Adrenal gland (tissue), 12 donors: Measurements from ENCODE around the gene RADIL. TPM values are rescaled to one million over a fixed set of nuclear protein-coding genes. Genes with fewer than 3 reads are reported as not detected.

Experiments used
- DNase-seq, 7 donors: peaks; one replicate each; pipeline ENCODE4 v3.0.0-alpha.2; 2019 to 2020
- H3K27ac ChIP-seq, 5 donors: fragments of 200-600 bp; sonication (generic) in 4 of 5; 1 replicate in 3 of 5; 2 replicates in 2 of 5; pipeline versions ENCODE4 v1.5.1 to v1.8.0; 2016 to 2020; ENCODE audit warnings: mild to moderate bottlenecking in 1 of 5
- H3K27me3 ChIP-seq: fragments of 200-600 bp; 2 replicates; pipeline ENCODE4 v1.8.0; 2021
- H3K36me3 ChIP-seq, 2 donors: fragments of 200-600 bp; replicated peaks in 1 of 2; 1 replicate in 1 of 2; 2 replicates in 1 of 2; pipeline versions ENCODE4 v1.5.1 to v1.8.0; 2018 to 2022
- H3K4me1 ChIP-seq, 2 donors: fragments of 200-600 bp; replicated peaks in 1 of 2; 1 replicate in 1 of 2; 2 replicates in 1 of 2; pipeline versions ENCODE4 v1.5.1 to v1.8.0; 2018 to 2021
- H3K4me3 ChIP-seq, 4 donors: fragments of 200-600 bp; sonication (generic) in 3 of 4; one replicate each; pipeline ENCODE4 v1.5.1; 2016 to 2018
- H3K9me3 ChIP-seq, 3 donors: fragments of 200-600 bp; sonication (generic) in 1 of 3; replicated peaks in 1 of 3; 1 replicate in 2 of 3; 2 replicates in 1 of 3; pipeline versions ENCODE4 v1.5.1 to v1.8.0; 2016 to 2021
- POLR2A ChIP-seq, 2 donors: fragments of 450-650 bp; IDR thresholded peaks; one replicate each; pipeline ENCODE4 v1.6.1; 2017; ENCODE audit warnings: antibody characterized with exemption in 2 of 2, mild to moderate bottlenecking in 2 of 2, moderate library complexity in 1 of 2
- WGBS, 4 donors: extraction: QIAGEN DNeasy Blood & Tissue Kit in 2 of 4; methylation state at CpG; one replicate each; pipeline versions ENCODE4 v1.1.5 to v1.1.7; 2013 to 2017; 5-methylcytosine and 5-hydroxymethylcytosine counted together
- intact Hi-C, 2 donors: fragments of 100-400 bp; cut with DNase I; formaldehyde crosslinking; loops; one replicate each; pipeline versions ENCODE4 v1.14.1 to v1.15.0; 2022 to 2023
- polyA plus RNA-seq, 3 donors: library from polyadenylated mRNA; stranded (reverse); fragments of 200-250 nt in 2 of 3; fragments of 350-450 nt in 1 of 3; fragmentation: Illumina TruSeq in 1 of 3; extraction: RNeasy Lipid Tissue Mini Kit (QIAGEN cat#74804) in 1 of 3; gene quantifications; one replicate each; pipeline ENCODE4 v1.2.3, GENCODE V29; 2013 to 2014
- total RNA-seq, 9 donors: library from RNA; depleted of rRNA in 4 of 9; stranded (reverse); fragments of >200 nt in 4 of 9; fragments of 120-200 nt in 1 of 9; fragmentation: NEBNext Ultra II Directional in 1 of 9; extraction: Animal tissue kit (Norgen Biotek cat#: 25700) in 1 of 9; gene quantifications; one replicate each; pipeline versions ENCODE4 v1.1.0 to v1.2.4, GENCODE V29; 2013 to 2023
- TF ChIP-seq, protein P1 (sequence below), 6 experiments: fragments of 450-650 bp in 4 of 6; fragments of 200-600 bp in 2 of 6; sonication (generic) in 1 of 6; IDR thresholded peaks; 1 replicate in 5 of 6; 2 replicates in 1 of 6; pipeline versions ENCODE4 v1.5.1 to v1.8.0; 2016 to 2021; ENCODE audit warnings: antibody characterized with exemption in 6 of 6, mild to moderate bottlenecking in 2 of 6, moderate library complexity in 1 of 6
- donor health status: healthy with polysubstance abuse.
- donor health status: Bipolar disorder and iron deficiency.
- donor health status: DM: yes; HTN: yes; CAD: no.
- donor health status: DM: no; HTN: no; CAD: no.
- donor health status: DM: no; HTN: no; CAD: no.
- donor health status: DM: yes; HTN: yes; CAD: no.

RADIL gene
- total and polyA plus RNA-seq, 12 donors = 0.16 to 7.8 (median 1.4) TPM

DNA sequence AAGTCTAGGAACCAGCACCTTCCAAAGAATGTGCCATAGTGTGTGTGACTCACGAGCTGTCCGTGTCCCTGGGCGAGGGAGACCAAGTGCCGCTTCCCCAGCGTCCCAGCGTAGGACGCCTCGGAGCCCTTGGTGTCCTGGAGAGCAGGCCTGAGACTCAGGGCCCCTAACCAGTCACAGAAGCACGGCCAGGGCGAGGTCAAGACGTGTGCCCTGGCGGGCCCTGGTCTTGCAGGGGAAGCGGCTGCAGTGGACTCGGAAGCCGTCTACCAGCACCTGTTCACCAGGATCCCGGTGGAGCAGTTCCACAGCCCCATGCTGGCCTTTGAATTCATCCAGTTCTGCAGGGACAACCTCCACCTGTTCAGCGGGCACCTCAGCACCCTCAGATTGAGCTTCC, 97.5 kb downstream of the RADIL start:
- no peaks in the 10 kb centered on the region for H3K4me1 ChIP-seq
- H3K27me3 ChIP-seq = no peaks in the 10 kb centered on the region
- 93 to 98% (median 95%) methylated on average over 4 to 17 of the region's 17 CpGs for WGBS, 4 donors
- no peaks in the 10 kb centered on the region for H3K9me3 ChIP-seq
- H3K36me3 ChIP-seq = peaks cover 0 to 97% of the 10 kb centered on the region in 2 donors
- no peak overlapping the region for H3K27ac ChIP-seq
- intact Hi-C loops = no loop called here
- DNase-seq = no peak
- no peak overlapping the region for H3K4me3 ChIP-seq
- TF ChIP-seq POLR2A (IDR thresholded peaks at IDR 0.05) = no peak
- TF ChIP-seq, protein P1, sequence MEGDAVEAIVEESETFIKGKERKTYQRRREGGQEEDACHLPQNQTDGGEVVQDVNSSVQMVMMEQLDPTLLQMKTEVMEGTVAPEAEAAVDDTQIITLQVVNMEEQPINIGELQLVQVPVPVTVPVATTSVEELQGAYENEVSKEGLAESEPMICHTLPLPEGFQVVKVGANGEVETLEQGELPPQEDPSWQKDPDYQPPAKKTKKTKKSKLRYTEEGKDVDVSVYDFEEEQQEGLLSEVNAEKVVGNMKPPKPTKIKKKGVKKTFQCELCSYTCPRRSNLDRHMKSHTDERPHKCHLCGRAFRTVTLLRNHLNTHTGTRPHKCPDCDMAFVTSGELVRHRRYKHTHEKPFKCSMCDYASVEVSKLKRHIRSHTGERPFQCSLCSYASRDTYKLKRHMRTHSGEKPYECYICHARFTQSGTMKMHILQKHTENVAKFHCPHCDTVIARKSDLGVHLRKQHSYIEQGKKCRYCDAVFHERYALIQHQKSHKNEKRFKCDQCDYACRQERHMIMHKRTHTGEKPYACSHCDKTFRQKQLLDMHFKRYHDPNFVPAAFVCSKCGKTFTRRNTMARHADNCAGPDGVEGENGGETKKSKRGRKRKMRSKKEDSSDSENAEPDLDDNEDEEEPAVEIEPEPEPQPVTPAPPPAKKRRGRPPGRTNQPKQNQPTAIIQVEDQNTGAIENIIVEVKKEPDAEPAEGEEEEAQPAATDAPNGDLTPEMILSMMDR (IDR thresholded peaks at IDR 0.05) = no peak

DNA sequence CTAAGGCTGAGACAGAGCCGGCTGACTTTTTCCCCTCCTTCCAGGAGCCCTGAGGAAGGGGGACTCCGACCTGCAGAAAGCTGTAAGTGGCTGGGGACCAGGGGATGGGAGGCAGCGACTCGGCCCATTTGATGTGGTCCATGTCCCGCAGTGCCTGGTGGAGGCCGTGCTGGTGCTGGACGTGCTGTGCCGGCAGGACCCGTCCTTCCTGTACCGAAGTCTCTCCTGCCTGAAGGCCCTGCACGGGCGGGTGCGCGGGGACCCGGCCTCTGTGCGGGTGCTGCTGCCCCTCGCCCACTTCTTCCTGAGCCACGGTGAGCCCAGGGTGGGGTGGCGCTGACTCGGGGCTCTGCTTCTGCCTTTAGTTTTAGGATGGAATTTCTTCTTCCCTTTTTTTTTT, 98.1 kb downstream of the RADIL start:
- Histone ChIP-seq H3K9me3 (no peaks in the 10 kb centered on the region), H3K27ac (no peak overlapping the region), H3K27me3 (no peaks in the 10 kb centered on the region), H3K4me3 (no peak overlapping the region), H3K36me3 (peaks cover 0 to 97% of the 10 kb centered on the region in 2 donors), H3K4me1 (no peaks in the 10 kb centered on the region)
- intact Hi-C loops = no loop called here
- WGBS, 4 donors = 78 to 93% (median 91%) methylated on average over 4 to 20 of the region's 20 CpGs
- no peak for DNase-seq
- TF ChIP-seq, protein P1 (IDR thresholded peaks at IDR 0.05) = no peak
- no peak for TF ChIP-seq POLR2A (IDR thresholded peaks at IDR 0.05)

DNA sequence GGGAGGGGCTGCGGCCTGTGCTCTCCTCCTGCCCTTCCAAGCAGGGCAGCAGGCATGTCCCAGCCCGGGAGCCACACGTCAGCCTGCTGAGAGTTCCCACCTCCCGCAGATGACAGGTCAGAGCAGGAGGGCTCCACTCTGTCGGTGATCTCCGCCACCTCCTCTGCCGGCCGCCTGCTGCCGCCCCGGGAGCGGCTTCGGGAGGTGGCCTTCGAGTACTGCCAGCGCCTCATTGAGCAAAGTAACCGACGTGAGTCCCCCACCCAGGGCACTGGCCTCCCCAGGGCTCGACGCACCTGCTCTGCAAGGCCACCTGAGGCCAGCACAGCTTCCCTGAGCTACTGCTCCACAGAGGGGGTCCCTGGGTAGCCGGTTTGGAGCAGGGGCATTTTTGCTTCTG, 98.7 kb downstream of the RADIL start:
- no peak for TF ChIP-seq POLR2A (IDR thresholded peaks at IDR 0.05)
- TF ChIP-seq, protein P1 (IDR thresholded peaks at IDR 0.05) = no peak
- Histone ChIP-seq H3K4me3 (no peak overlapping the region), H3K36me3 (peaks cover 0 to 92% of the 10 kb centered on the region in 2 donors), H3K27me3 (no peaks in the 10 kb centered on the region), H3K4me1 (no peaks in the 10 kb centered on the region), H3K27ac (no peak overlapping the region), H3K9me3 (no peaks in the 10 kb centered on the region)
- intact Hi-C loops = no loop called here
- WGBS, 4 donors = 89 to 93% (median 92%) methylated on average over 9 to 19 of the region's 19 CpGs; no CpG with 5 or more reads in 1 of the 4 donors
- no peak for DNase-seq

DNA sequence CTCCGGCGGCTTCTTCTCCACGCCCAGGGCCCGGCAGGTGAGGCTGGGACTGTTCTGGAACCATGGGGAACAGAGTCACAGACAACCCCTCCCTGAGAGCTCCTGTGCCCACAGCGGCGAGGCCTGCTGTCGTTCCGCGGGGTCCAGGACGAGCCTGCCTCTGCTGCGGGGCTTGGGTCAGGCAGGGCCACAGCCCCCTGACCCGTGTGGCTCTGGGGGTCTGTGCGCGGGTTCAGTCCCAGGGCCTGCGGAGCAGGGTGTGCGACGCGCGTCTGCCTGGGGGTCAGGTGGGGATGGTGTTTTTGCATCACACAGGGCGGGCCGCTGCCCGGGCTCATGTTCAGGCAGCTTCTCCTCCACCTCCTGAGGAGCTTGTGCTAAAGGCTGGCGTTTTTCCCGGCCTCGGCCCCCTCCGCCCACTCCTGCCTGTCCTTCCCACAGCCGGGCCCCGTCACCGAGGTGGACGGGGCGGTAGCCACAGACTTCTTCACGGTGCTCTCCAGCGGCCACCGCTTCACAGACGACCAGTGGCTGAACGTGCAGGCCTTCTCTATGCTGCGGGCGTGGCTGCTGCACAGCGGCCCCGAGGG, 99.7 kb downstream of the RADIL start:
- intact Hi-C loops = no loop called here
- TF ChIP-seq POLR2A (IDR thresholded peaks at IDR 0.05) = no peak
- TF ChIP-seq, protein P1 (IDR thresholded peaks at IDR 0.05) = no peak
- no peaks in the 10 kb centered on the region for H3K9me3 ChIP-seq
- DNase-seq = no peak
- H3K27ac ChIP-seq = no peak overlapping the region
- no peak overlapping the region for H3K4me3 ChIP-seq
- no peaks in the 10 kb centered on the region for H3K27me3 ChIP-seq
- H3K4me1 ChIP-seq = no peaks in the 10 kb centered on the region
- 89 to 95% (median 91%) methylated on average over 8 to 40 of the region's 40 CpGs; no CpG with 5 or more reads in 1 of the 4 donors for WGBS, 4 donors
- peaks cover 0 to 84% of the 10 kb centered on the region in 2 donors for H3K36me3 ChIP-seq
